HG03175 (cell line): Measurements from ENCODE around the gene IPMK.
"Not testable (repeated sequence)": the region's sequence is repeated elsewhere in the genome, so short reads cannot be mapped to it uniquely, and the experiment has no call there.

ENCODE experiments used
- ATAC-seq: cut with Tn5 transposase; IDR thresholded peaks from one replicate; pipeline ENCODE4 v1.9.1; 2021; ENCODE audit warnings: mild to moderate bottlenecking, moderate library complexity; ENCODE audit not compliant: unreplicated experiment

The IPMK gene

GRCh38 chr10:58229856-58230255 is 37.8 kb downstream of the IPMK start:
- ATAC-seq: not testable (repeated sequence)

- ATAC-seq: no peak
Measured at GRCh38 chr10:58225654-58226053, 42.0 kb downstream of the IPMK start.

GRCh38 chr10:58220769-58221451 is 46.8 kb downstream of the IPMK start:
- ATAC-seq: no peak

- no peak for ATAC-seq
Measured at GRCh38 chr10:58219875-58220274, 47.8 kb downstream of the IPMK start.

GRCh38 chr10:58217612-58218011 is 50.1 kb downstream of the IPMK start:
- no peak for ATAC-seq

GRCh38 chr10:58212622-58213021 is 55.1 kb downstream of the IPMK start:
- no peak for ATAC-seq

GRCh38 chr10:58210160-58210559 is 57.5 kb downstream of the IPMK start:
- no peak for ATAC-seq

- no peak for ATAC-seq
Measured at GRCh38 chr10:58209669-58210068, 58.0 kb downstream of the IPMK start.

GRCh38 chr10:58206251-58206650 is 61.4 kb downstream of the IPMK start:
- ATAC-seq: no peak

GRCh38 chr10:58201704-58202103 is 66.0 kb downstream of the IPMK start:
- ATAC-seq: peak; percentile 55

- no peak for ATAC-seq
Measured at GRCh38 chr10:58189269-58189668, 78.4 kb downstream of the IPMK start.

- ATAC-seq: no peak
Measured at GRCh38 chr10:58184120-58184670, 83.5 kb downstream of the IPMK start.

- ATAC-seq: no peak
Measured at GRCh38 chr10:58180666-58181065, 87.0 kb downstream of the IPMK start.

GRCh38 chr10:58179238-58179637 is 88.5 kb downstream of the IPMK start:
- no peak for ATAC-seq

GRCh38 chr10:58178811-58179210 is 88.9 kb downstream of the IPMK start:
- ATAC-seq: no peak

- peak; percentile 51 for ATAC-seq
Measured at GRCh38 chr10:58177362-58177947, 90.2 kb downstream of the IPMK start.

- no peak for ATAC-seq
Measured at GRCh38 chr10:58175990-58176900, 91.4 kb downstream of the IPMK start.

GRCh38 chr10:58174831-58175230 is 92.9 kb downstream of the IPMK start:
- ATAC-seq: no peak

- ATAC-seq: no peak
Measured at GRCh38 chr10:58173391-58173790, 94.3 kb downstream of the IPMK start.

- no peak for ATAC-seq
Measured at GRCh38 chr10:58171146-58171545, 96.5 kb downstream of the IPMK start.

- ATAC-seq: no peak
Measured at GRCh38 chr10:58164517-58164916, 103.2 kb downstream of the IPMK start.
